ENCODE data around the gene MTERF4. TPM values are rescaled to one million over a fixed set of nuclear protein-coding genes. Genes with fewer than 3 reads are reported as not detected.
A peak's percentile ranks its signal among the peaks of the same experiment; 100 is the strongest.

MTERF4 gene
- polyA plus RNA-seq, 4 donors = 25.3 to 55.1 (median 30.1) TPM

DNA sequence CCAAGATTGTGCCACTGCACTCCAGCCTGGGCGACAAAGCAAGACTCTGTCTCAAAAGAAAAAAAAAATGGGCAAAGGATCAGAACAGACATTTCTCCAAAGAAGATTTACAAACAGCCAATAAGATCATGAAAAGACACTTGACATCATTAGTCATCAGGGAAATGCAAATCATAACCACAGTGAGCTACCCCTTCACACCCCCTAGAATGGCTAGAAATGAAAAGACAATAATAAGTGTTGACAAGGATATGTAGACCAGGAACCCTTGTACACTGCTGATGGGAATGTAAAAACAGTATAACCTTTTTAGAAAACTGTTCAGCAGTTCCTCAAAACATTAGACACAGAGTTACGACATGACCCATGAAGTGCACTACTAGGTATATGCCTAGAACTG lies 18.4 kb upstream of the MTERF4 start:
- no peaks in the 10 kb centered on the region for H3K4me1 ChIP-seq (ENCODE audit: control insufficient read depth in 3 of 3, insufficient read depth in 2 of 3, low read depth in 1 of 3, low read length in 2 of 3)
- H3K9me3 ChIP-seq (ENCODE audit: control insufficient read depth in 2 of 2, insufficient read depth in 1 of 2, low read depth in 1 of 2, low read length in 1 of 2) = no peaks in the 10 kb centered on the region
- DNase-seq (no peak), FAIRE-seq (no peak)
- H3K36me3 ChIP-seq (ENCODE audit: control insufficient read depth in 3 of 3, insufficient read depth in 2 of 3, low read depth in 1 of 3, low read length in 3 of 3) = peaks cover 0 to 40% (median 0%) of the 10 kb centered on the region in 3 donors
- WGBS, 3 donors = 99 to 100% (median 99%) methylated on average over 2 of the region's 2 CpGs
- H3K4me3 ChIP-seq (ENCODE audit: low read depth in 1 of 3, low read length in 3 of 3) = no peak overlapping the region
- H3K27ac ChIP-seq (ENCODE audit: low read depth in 1 of 3, low read length in 2 of 3) = no peak overlapping the region
- H3K27me3 ChIP-seq (ENCODE audit: control insufficient read depth in 3 of 3, insufficient read depth in 3 of 3, low read length in 3 of 3) = no peaks in the 10 kb centered on the region

DNA sequence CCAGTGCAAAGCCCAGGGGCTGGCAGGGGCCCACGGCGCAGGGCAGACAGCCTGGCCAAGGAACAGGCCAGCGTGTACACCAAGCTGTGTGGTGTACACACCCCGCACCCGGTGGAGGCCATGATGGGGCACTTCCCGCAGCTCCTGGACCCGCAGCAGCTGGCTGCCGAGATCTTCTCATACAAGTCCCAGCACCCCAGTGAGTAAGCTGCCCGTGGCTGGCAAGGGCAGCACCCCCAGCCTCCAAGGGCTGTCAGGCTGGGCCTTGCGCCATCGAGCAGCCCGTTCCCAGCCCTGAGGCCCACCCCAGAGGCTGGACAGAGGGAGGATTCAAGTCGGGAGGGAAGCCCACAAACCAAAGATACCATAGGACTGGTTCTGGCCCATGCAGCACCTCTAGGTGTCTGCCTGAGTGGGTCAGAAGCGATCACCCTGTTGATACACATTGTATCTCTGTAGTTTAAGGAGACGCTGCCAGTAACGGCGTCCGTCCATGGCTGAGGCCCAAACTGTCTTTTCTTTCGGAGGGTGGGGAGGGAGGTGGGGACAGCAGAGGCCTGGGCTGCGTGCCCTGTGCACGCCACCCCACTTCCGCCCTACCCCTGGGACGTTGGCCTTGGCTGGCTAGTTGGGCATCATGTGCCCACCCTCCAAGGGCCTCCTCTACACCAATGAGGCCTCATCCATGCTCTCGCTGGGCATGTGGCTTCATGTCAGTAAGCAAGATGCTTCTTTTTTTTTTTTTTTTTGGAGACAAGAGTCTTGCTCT lies 16.8 kb upstream of the MTERF4 start:
- WGBS, 3 donors = 92 to 94% (median 93%) methylated on average over 24 of the region's 24 CpGs
- no peak for FAIRE-seq

DNA sequence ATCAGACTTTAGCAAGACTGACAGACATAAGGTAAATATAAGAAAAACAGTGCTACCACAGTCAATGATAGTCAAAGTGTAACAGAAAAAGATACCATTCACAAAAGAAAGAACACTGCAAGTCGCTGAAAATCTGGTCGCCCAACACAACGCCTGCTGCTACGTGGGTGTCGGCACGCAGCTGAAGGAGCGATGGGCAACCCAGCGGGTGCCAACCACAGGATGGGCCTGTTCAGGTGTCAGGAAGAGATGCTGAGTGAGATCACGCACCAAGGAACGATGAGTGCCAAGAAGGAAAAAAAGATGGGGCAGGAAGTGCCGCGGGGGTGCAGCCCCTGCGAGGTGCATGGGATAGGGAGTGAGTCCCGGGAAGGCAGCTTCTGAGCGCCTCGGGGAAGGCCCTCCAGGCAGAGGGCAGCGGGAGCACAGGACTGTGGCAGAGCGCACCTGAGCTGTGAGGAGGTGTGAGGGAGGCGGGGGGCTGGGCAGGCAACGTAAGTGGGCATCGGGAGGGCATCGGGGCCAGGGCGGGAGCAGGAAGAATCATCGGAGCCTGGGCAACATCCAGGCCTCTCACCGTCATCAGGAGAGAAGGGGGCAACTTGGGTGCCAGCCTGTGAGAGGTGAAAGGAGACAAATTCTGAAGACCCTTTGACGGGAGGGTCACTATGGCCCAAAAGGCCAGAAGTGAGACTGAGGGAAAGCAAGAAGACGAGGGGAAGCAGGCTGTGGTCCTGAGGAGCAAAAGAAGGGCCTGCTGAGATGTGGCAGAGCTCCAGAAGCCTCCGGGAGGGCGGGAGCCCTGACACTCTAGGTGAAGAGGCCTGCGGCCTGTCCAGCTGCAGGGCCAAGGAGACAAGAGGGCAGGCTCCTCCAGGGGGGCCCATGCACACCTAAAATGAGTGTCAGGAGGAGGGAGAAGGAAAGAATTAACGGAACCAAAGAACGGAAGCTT lies 14.8 kb upstream of the MTERF4 start:
- H3K36me3 ChIP-seq (ENCODE audit: control insufficient read depth in 3 of 3, insufficient read depth in 2 of 3, low read depth in 1 of 3, low read length in 3 of 3) = peaks cover 0 to 38% (median 0%) of the 10 kb centered on the region in 3 donors
- no peak for FAIRE-seq
- H3K27ac ChIP-seq (ENCODE audit: low read depth in 1 of 3, low read length in 2 of 3) = no peak overlapping the region
- WGBS, 3 donors = 92 to 96% (median 94%) methylated on average over 31 to 32 of the region's 32 CpGs
- no peaks in the 10 kb centered on the region for H3K4me1 ChIP-seq (ENCODE audit: control insufficient read depth in 3 of 3, insufficient read depth in 2 of 3, low read depth in 1 of 3, low read length in 2 of 3)
- no peaks in the 10 kb centered on the region for H3K9me3 ChIP-seq (ENCODE audit: control insufficient read depth in 2 of 2, insufficient read depth in 1 of 2, low read depth in 1 of 2, low read length in 1 of 2)
- no peaks in the 10 kb centered on the region for H3K27me3 ChIP-seq (ENCODE audit: control insufficient read depth in 3 of 3, insufficient read depth in 3 of 3, low read length in 3 of 3)
- H3K4me3 ChIP-seq (ENCODE audit: low read depth in 1 of 3, low read length in 3 of 3) = no peak overlapping the region
- no peak for DNase-seq

More for the DNA sequence above, 16.8 kb upstream of the MTERF4 start:
- Histone ChIP-seq H3K9me3 (ENCODE audit: control insufficient read depth in 2 of 2, insufficient read depth in 1 of 2, low read depth in 1 of 2, low read length in 1 of 2) (no peaks in the 10 kb centered on the region), H3K4me3 (ENCODE audit: low read depth in 1 of 3, low read length in 3 of 3) (no peak overlapping the region), H3K4me1 (ENCODE audit: control insufficient read depth in 3 of 3, insufficient read depth in 2 of 3, low read depth in 1 of 3, low read length in 2 of 3) (no peaks in the 10 kb centered on the region), H3K27me3 (ENCODE audit: control insufficient read depth in 3 of 3, insufficient read depth in 3 of 3, low read length in 3 of 3) (no peaks in the 10 kb centered on the region), H3K27ac (ENCODE audit: low read depth in 1 of 3, low read length in 2 of 3) (no peak overlapping the region), H3K36me3 (ENCODE audit: control insufficient read depth in 3 of 3, insufficient read depth in 2 of 3, low read depth in 1 of 3, low read length in 3 of 3) (peaks cover 0 to 43% (median 0%) of the 10 kb centered on the region in 3 donors)
- DNase-seq = no peak

DNA sequence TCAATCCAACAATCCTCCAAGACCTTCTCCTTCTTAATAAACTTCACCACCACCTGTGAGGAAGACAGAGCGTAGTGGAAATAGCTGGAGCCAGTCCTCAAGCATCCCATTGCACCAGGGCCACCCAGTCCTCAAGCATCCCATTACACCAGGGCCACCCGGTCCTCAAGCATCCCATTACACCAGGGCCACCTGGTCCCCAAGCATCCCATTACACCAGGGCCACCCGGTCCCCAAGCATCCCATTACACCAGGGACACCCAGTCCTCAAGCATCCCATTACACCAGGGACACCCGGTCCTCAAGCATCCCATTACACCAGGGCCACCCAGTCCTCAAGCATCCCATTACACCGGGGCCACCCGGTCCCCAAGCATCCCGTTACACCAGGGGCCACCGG lies 13.3 kb upstream of the MTERF4 start:
- no peaks in the 10 kb centered on the region for H3K27me3 ChIP-seq (ENCODE audit: control insufficient read depth in 3 of 3, insufficient read depth in 3 of 3, low read length in 3 of 3)
- DNase-seq (no peak), FAIRE-seq (no peak)
- H3K4me1 ChIP-seq (ENCODE audit: control insufficient read depth in 3 of 3, insufficient read depth in 2 of 3, low read depth in 1 of 3, low read length in 2 of 3) = no peaks in the 10 kb centered on the region
- H3K36me3 ChIP-seq (ENCODE audit: control insufficient read depth in 3 of 3, insufficient read depth in 2 of 3, low read depth in 1 of 3, low read length in 3 of 3) = peaks cover 0 to 42% (median 0%) of the 10 kb centered on the region in 3 donors
- no peak overlapping the region for H3K4me3 ChIP-seq (ENCODE audit: low read depth in 1 of 3, low read length in 3 of 3)
- no peak overlapping the region for H3K27ac ChIP-seq (ENCODE audit: low read depth in 1 of 3, low read length in 2 of 3)
- no peaks in the 10 kb centered on the region for H3K9me3 ChIP-seq (ENCODE audit: control insufficient read depth in 2 of 2, insufficient read depth in 1 of 2, low read depth in 1 of 2, low read length in 1 of 2)
- WGBS, 3 donors = 72 to 92% (median 83%) methylated on average over 8 of the region's 8 CpGs

DNA sequence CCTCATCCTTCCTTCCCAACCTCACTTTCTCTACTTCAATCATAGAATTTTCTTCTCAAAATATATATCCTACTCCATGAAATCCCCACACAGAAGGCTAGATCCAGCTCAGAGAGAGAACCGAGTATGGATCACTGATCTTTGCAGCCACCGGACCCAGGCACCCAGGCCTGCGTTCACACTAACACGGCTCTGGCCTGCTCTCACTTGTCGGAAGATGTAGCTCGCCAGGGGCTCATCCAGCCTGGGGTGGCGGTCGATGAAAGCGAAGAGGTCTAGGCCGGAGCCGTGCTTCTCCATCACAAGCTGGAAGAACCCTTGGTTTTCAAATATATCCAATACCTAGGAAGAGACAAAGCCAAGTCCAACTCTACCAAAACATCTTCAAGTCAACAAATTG lies 12.7 kb upstream of the MTERF4 start:
- Histone ChIP-seq H3K4me1 (ENCODE audit: control insufficient read depth in 3 of 3, insufficient read depth in 2 of 3, low read depth in 1 of 3, low read length in 2 of 3) (no peaks in the 10 kb centered on the region), H3K36me3 (ENCODE audit: control insufficient read depth in 3 of 3, insufficient read depth in 2 of 3, low read depth in 1 of 3, low read length in 3 of 3) (peaks cover 0 to 42% (median 0%) of the 10 kb centered on the region in 3 donors), H3K9me3 (ENCODE audit: control insufficient read depth in 2 of 2, insufficient read depth in 1 of 2, low read depth in 1 of 2, low read length in 1 of 2) (no peaks in the 10 kb centered on the region), H3K4me3 (ENCODE audit: low read depth in 1 of 3, low read length in 3 of 3) (no peak overlapping the region), H3K27me3 (ENCODE audit: control insufficient read depth in 3 of 3, insufficient read depth in 3 of 3, low read length in 3 of 3) (no peaks in the 10 kb centered on the region), H3K27ac (ENCODE audit: low read depth in 1 of 3, low read length in 2 of 3) (no peak overlapping the region)
- DNase-seq (no peak), FAIRE-seq (no peak)
- WGBS, 3 donors = 94 to 98% (median 95%) methylated on average over 11 of the region's 11 CpGs

DNA sequence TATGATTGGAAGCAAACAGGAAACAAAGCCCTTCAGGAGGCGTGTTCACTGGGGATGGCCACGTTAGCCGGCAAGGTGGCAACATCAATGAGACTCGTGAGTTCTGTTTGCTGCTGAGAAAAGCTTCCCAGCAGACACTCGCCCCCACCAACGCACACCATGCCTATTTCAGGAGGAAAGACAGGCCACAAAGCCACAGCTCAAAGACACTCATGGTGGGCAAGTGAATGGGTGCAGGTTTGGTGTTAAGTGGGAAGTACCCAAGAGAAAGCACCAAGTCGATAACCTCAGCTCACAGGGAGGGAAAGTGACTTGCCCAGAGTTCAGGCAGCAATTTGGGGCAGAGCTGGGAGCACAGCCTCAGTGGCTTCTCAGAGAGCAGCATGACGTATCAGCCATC lies 10.5 kb upstream of the MTERF4 start:
- 71 to 85% (median 75%) methylated on average over 8 of the region's 8 CpGs for WGBS, 3 donors
- peaks cover 0 to 46% (median 0%) of the 10 kb centered on the region in 3 donors for H3K36me3 ChIP-seq (ENCODE audit: control insufficient read depth in 3 of 3, insufficient read depth in 2 of 3, low read depth in 1 of 3, low read length in 3 of 3)
- no peaks in the 10 kb centered on the region for H3K4me1 ChIP-seq (ENCODE audit: control insufficient read depth in 3 of 3, insufficient read depth in 2 of 3, low read depth in 1 of 3, low read length in 2 of 3)
- H3K9me3 ChIP-seq (ENCODE audit: control insufficient read depth in 2 of 2, insufficient read depth in 1 of 2, low read depth in 1 of 2, low read length in 1 of 2) = no peaks in the 10 kb centered on the region
- H3K4me3 ChIP-seq (ENCODE audit: low read depth in 1 of 3, low read length in 3 of 3) = no peak overlapping the region
- no peak for DNase-seq
- no peak overlapping the region for H3K27ac ChIP-seq (ENCODE audit: low read depth in 1 of 3, low read length in 2 of 3)
- no peaks in the 10 kb centered on the region for H3K27me3 ChIP-seq (ENCODE audit: control insufficient read depth in 3 of 3, insufficient read depth in 3 of 3, low read length in 3 of 3)
- no peak for FAIRE-seq

DNA sequence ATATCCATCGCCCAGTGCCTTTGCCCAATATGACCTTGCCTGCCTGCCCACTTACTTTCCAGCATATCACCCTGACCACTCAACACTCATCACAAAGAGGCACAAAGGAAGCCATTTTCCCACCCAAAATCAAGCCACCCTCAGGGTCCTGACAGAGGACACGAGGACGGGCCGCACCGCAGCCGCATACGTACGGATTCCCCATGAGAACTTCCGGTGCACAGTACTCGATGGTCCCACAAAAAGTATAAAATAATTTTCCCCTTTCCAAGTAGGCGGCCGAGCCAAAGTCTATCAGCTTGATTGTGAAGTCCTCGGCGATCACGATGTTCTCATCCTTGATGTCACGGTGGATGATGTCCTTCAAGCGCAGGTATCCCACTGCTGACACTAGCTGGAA lies 10.0 kb upstream of the MTERF4 start:
- 93 to 94% (median 94%) methylated on average over 17 of the region's 17 CpGs for WGBS, 3 donors
- FAIRE-seq = no peak

DNA sequence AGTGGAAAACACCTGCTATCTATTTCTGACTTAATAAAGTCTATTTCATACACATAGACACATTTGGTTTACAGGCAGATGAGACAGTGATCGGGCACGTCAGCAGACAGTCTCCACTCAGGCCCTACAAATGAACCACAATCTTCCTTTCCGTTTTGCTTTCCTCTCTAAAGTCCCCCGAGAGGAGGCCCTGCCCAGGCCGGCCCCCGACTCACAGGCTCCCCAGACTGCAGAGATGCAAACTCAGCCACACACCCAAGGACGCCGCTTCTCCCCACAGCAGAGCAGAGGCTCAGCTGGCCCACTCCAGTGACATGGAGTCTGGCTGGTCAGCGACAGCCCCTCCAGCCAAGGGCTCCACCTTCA lies 9.3 kb upstream of the MTERF4 start:
- WGBS, 3 donors = 77 to 88% (median 80%) methylated on average over 9 of the region's 9 CpGs
- Histone ChIP-seq H3K36me3 (ENCODE audit: control insufficient read depth in 3 of 3, insufficient read depth in 2 of 3, low read depth in 1 of 3, low read length in 3 of 3) (peaks cover 0 to 48% (median 0%) of the 10 kb centered on the region in 3 donors), H3K4me3 (ENCODE audit: low read depth in 1 of 3, low read length in 3 of 3) (no peak overlapping the region), H3K27ac (ENCODE audit: low read depth in 1 of 3, low read length in 2 of 3) (peak overlapping the region in 1 of 3 donors; percentile 56), H3K4me1 (ENCODE audit: control insufficient read depth in 3 of 3, insufficient read depth in 2 of 3, low read depth in 1 of 3, low read length in 2 of 3) (no peaks in the 10 kb centered on the region), H3K9me3 (ENCODE audit: control insufficient read depth in 2 of 2, insufficient read depth in 1 of 2, low read depth in 1 of 2, low read length in 1 of 2) (no peaks in the 10 kb centered on the region), H3K27me3 (ENCODE audit: control insufficient read depth in 3 of 3, insufficient read depth in 3 of 3, low read length in 3 of 3) (no peaks in the 10 kb centered on the region)
- FAIRE-seq (no peak), DNase-seq (no peak)

More for the DNA sequence above, 10.0 kb upstream of the MTERF4 start:
- H3K27ac ChIP-seq (ENCODE audit: low read depth in 1 of 3, low read length in 2 of 3) = no peak overlapping the region
- no peaks in the 10 kb centered on the region for H3K4me1 ChIP-seq (ENCODE audit: control insufficient read depth in 3 of 3, insufficient read depth in 2 of 3, low read depth in 1 of 3, low read length in 2 of 3)
- no peak for DNase-seq
- no peaks in the 10 kb centered on the region for H3K27me3 ChIP-seq (ENCODE audit: control insufficient read depth in 3 of 3, insufficient read depth in 3 of 3, low read length in 3 of 3)
- H3K36me3 ChIP-seq (ENCODE audit: control insufficient read depth in 3 of 3, insufficient read depth in 2 of 3, low read depth in 1 of 3, low read length in 3 of 3) = peaks cover 0 to 48% (median 0%) of the 10 kb centered on the region in 3 donors
- H3K9me3 ChIP-seq (ENCODE audit: control insufficient read depth in 2 of 2, insufficient read depth in 1 of 2, low read depth in 1 of 2, low read length in 1 of 2) = no peaks in the 10 kb centered on the region
- H3K4me3 ChIP-seq (ENCODE audit: low read depth in 1 of 3, low read length in 3 of 3) = no peak overlapping the region

All from small intestine (tissue), 7 donors.